ENCODE results near the gene OR5H14. TPM values are rescaled to one million over a fixed set of nuclear protein-coding genes. Genes with fewer than 3 reads are reported as not detected.
A peak's percentile ranks its signal among the peaks of the same experiment; 100 is the strongest.
"Not testable (repeated sequence)": the region's sequence is repeated elsewhere in the genome, so short reads cannot be mapped to it uniquely, and the experiment has no call there.

OR5H14 gene
- total RNA-seq: not detected

- ATAC-seq (no peak), DNase-seq (ENCODE audit: low spot score) (no peak)
- intact Hi-C loops (cut with DNase I): no loop called here
These were observed at the start of gene OR5H14 for GRCh38 chr3:98147179-98147578. OR5H14 (plus strand) TSS chr3:98147479; CDS start chr3:98149386, 1,907 bp downstream.

GRCh38 chr3:98099848-98100247 is 47.4 kb upstream of the OR5H14 start:
- intact Hi-C loops (cut with DNase I): no loop called here
- DNase-seq (ENCODE audit: low spot score): no peak
- ATAC-seq: no peak

GRCh38 chr3:98108162-98108561 is 39.1 kb upstream of the OR5H14 start:
- intact Hi-C loops (cut with DNase I): no loop called here
- no peak for ATAC-seq

GRCh38 chr3:98109807-98110549 is 37.3 kb upstream of the OR5H14 start:
- intact Hi-C loops (cut with DNase I): no loop called here
- ATAC-seq (no peak), DNase-seq (ENCODE audit: low spot score) (no peak)

More at GRCh38 chr3:98108162-98108561, 39.1 kb upstream of the OR5H14 start:
- no peak for DNase-seq (ENCODE audit: low spot score)

GRCh38 chr3:98110550-98110908 is 36.8 kb upstream of the OR5H14 start:
- no peak for DNase-seq (ENCODE audit: low spot score)
- intact Hi-C loops (cut with DNase I): no loop called here
- ATAC-seq: no peak

- DNase-seq (ENCODE audit: low spot score) (no peak), ATAC-seq (no peak)
- intact Hi-C loops (cut with DNase I): no loop called here
These were observed 33.0 kb upstream of the OR5H14 start for GRCh38 chr3:98114264-98114663.

- ATAC-seq (no peak), DNase-seq (ENCODE audit: low spot score) (no peak)
- intact Hi-C loops (cut with DNase I): no loop called here
These were observed 31.6 kb upstream of the OR5H14 start for GRCh38 chr3:98115717-98116116.

- no peak for DNase-seq (ENCODE audit: low spot score)
- ATAC-seq: no peak
- intact Hi-C loops (cut with DNase I): no loop called here
These were observed 16.9 kb upstream of the OR5H14 start, which contains the start of gene OR5H1 for GRCh38 chr3:98130421-98130820. OR5H1 (plus strand) TSS chr3:98130721; CDS start chr3:98132698, 1,977 bp downstream.

GRCh38 chr3:98136631-98137030 is 10.6 kb upstream of the OR5H14 start:
- intact Hi-C loops (cut with DNase I): no loop called here
- no peak for ATAC-seq
- no peak for DNase-seq (ENCODE audit: low spot score)

- DNase-seq (ENCODE audit: low spot score); intact Hi-C loops (cut with DNase I); ATAC-seq: not testable (repeated sequence)
These were observed 9.3 kb upstream of the OR5H14 start for GRCh38 chr3:98137826-98138557.

- ATAC-seq: no peak
- intact Hi-C loops (cut with DNase I): no loop called here
- DNase-seq (ENCODE audit: low spot score): no peak
These were observed 6.7 kb upstream of the OR5H14 start for GRCh38 chr3:98140531-98140930.

GRCh38 chr3:98148751-98149150 is 1.5 kb downstream of the OR5H14 start:
- ATAC-seq (no peak), DNase-seq (ENCODE audit: low spot score) (no peak)
- intact Hi-C loops (cut with DNase I): no loop called here

- DNase-seq (ENCODE audit: low spot score); intact Hi-C loops (cut with DNase I); ATAC-seq: not testable (repeated sequence)
These were observed 2.2 kb downstream of the OR5H14 start for GRCh38 chr3:98149456-98149855.

- ATAC-seq: no peak
- intact Hi-C loops (cut with DNase I): no loop called here
- no peak for DNase-seq (ENCODE audit: low spot score)
These were observed 4.0 kb downstream of the OR5H14 start for GRCh38 chr3:98151241-98151640.

- DNase-seq (ENCODE audit: low spot score): no peak
- intact Hi-C loops (cut with DNase I): no loop called here
- no peak for ATAC-seq
These were observed 19.1 kb downstream of the OR5H14 start, which contains the start of gene OR5H15 for GRCh38 chr3:98166396-98166795. OR5H15 (plus strand) TSS chr3:98166696; CDS start chr3:98168700, 2,004 bp downstream.

- intact Hi-C loops (cut with DNase I): no loop called here
- ATAC-seq (no peak), DNase-seq (ENCODE audit: low spot score) (no peak)
These were observed 23.8 kb downstream of the OR5H14 start for GRCh38 chr3:98171071-98171470.

GRCh38 chr3:98172621-98173020 is 25.3 kb downstream of the OR5H14 start:
- intact Hi-C loops (cut with DNase I): no loop called here
- no peak for ATAC-seq
- DNase-seq (ENCODE audit: low spot score): no peak

- intact Hi-C loops (cut with DNase I): no loop called here
- no peak for ATAC-seq
- DNase-seq (ENCODE audit: low spot score): no peak
These were observed 33.1 kb downstream of the OR5H14 start for GRCh38 chr3:98180319-98180890.

- DNase-seq (ENCODE audit: low spot score): no peak
- no peak for ATAC-seq
- intact Hi-C loops (cut with DNase I): no loop called here
These were observed 34.9 kb downstream of the OR5H14 start for GRCh38 chr3:98182196-98182595.

GRCh38 chr3:98185180-98185579 is 37.9 kb downstream of the OR5H14 start:
- peak; percentile 68 for ATAC-seq
- intact Hi-C loops (cut with DNase I): no loop called here
- no peak for DNase-seq (ENCODE audit: low spot score)

Measured in sciatic nerve (tissue), 2 donors.